ENCODE measurements around the gene ZXDC. TPM values are rescaled to one million over a fixed set of nuclear protein-coding genes. Genes with fewer than 3 reads are reported as not detected.

Gene ZXDC
- total and polyA plus RNA-seq, 2 donors from 2014 or later = 11.4 to 44.8 TPM

DNA sequence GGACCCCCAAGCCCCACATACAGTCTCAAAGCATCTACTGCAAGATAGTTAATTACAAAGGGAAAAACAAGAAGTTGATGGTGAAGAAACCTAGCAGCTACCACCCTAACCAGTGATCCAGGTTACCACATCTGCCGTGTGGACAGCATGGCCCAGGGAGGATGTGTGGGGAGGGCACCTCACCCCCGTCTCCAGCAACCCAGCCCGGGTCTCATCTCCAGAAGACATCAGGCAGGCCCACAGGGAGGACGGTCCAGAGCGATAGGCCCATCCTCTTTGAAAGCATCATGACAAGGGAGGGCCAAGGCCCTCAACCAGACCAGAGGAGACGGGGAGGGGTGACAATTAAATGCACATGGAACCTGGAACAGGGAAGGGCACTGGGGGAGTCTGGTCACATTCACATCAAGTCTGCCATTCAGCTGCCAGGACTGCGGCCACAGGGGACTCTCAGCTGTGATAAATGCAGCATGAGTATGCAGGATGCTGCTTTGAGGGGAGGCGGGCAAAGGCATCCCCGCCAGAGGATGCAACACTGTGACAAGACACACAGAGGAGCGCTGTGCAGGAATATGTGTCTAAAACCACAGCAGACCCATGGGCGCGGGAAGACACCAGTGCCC, 18.8 kb downstream of the ZXDC start:
- no peak for FAIRE-seq
- peaks cover 11 to 48% (median 37%) of the 10 kb centered on the region in 3 donors for H3K36me3 ChIP-seq (ENCODE audit: control insufficient read depth in 2 of 3, insufficient read depth in 3 of 3, low read length in 3 of 3)

DNA sequence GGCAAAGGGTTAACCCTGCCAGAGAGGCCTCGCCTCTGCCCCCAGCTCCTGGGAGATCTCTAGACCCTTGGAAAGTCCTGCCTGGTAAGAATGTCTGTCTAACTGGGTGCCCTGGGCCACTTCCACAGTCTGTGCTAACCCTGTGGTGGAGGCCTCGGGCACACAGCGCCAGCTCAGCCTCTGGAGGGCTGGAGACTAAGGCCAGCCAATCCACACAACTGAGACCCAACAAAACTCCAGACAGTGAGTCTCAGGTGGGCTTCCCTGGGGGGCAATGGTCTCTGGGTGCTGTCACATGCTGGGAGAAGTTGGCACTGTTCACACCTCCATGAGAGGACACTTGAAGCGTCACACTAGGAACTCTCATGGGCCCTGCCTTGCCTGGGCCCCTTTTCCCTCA, 19.5 kb downstream of the ZXDC start:
- Histone ChIP-seq H3K27me3 (ENCODE audit: control insufficient read depth, insufficient read depth, low read length) (no peaks in the 10 kb centered on the region), H3K4me3 (ENCODE audit: low read length in 3 of 3) (no peak overlapping the region), H3K9ac (ENCODE audit: low read length in 3 of 3) (no peak overlapping the region), H3K36me3 (ENCODE audit: control insufficient read depth in 2 of 3, insufficient read depth in 3 of 3, low read length in 3 of 3) (peaks cover 10 to 48% (median 32%) of the 10 kb centered on the region in 3 donors), H3K9me3 (ENCODE audit: control insufficient read depth in 2 of 3, insufficient read depth in 1 of 3, low read length in 3 of 3) (no peaks in the 10 kb centered on the region), H3K27ac (ENCODE audit: low read depth in 2 of 2, low read length in 2 of 2) (no peak overlapping the region), H3K4me1 (ENCODE audit: control insufficient read depth in 2 of 3, insufficient read depth in 2 of 3, low read depth in 1 of 3, low read length in 3 of 3) (no peaks in the 10 kb centered on the region)
- intact Hi-C loops (cut with DNase I) = no loop called here
- DNase-seq = peak in 2 of 5 donors; percentile 15 to 21
- FAIRE-seq = no peak
- TF ChIP-seq, protein P1, sequence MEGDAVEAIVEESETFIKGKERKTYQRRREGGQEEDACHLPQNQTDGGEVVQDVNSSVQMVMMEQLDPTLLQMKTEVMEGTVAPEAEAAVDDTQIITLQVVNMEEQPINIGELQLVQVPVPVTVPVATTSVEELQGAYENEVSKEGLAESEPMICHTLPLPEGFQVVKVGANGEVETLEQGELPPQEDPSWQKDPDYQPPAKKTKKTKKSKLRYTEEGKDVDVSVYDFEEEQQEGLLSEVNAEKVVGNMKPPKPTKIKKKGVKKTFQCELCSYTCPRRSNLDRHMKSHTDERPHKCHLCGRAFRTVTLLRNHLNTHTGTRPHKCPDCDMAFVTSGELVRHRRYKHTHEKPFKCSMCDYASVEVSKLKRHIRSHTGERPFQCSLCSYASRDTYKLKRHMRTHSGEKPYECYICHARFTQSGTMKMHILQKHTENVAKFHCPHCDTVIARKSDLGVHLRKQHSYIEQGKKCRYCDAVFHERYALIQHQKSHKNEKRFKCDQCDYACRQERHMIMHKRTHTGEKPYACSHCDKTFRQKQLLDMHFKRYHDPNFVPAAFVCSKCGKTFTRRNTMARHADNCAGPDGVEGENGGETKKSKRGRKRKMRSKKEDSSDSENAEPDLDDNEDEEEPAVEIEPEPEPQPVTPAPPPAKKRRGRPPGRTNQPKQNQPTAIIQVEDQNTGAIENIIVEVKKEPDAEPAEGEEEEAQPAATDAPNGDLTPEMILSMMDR (IDR thresholded peaks at IDR 0.05; ENCODE audit: borderline replicate concordance, extremely low read depth, insufficient read depth) = no peak

More for the DNA sequence above, 18.8 kb downstream of the ZXDC start:
- no peaks in the 10 kb centered on the region for H3K27me3 ChIP-seq (ENCODE audit: control insufficient read depth, insufficient read depth, low read length)
- TF ChIP-seq, protein P1 (IDR thresholded peaks at IDR 0.05; ENCODE audit: borderline replicate concordance, extremely low read depth, insufficient read depth) = no peak
- peak in 2 of 5 donors; percentile 16 to 54 for DNase-seq
- H3K9ac ChIP-seq (ENCODE audit: low read length in 3 of 3) = no peak overlapping the region
- no peaks in the 10 kb centered on the region for H3K9me3 ChIP-seq (ENCODE audit: control insufficient read depth in 2 of 3, insufficient read depth in 1 of 3, low read length in 3 of 3)
- intact Hi-C loops (cut with DNase I) = no loop called here
- H3K27ac ChIP-seq (ENCODE audit: low read depth in 2 of 2, low read length in 2 of 2) = no peak overlapping the region
- no peak overlapping the region for H3K4me3 ChIP-seq (ENCODE audit: low read length in 3 of 3)
- no peaks in the 10 kb centered on the region for H3K4me1 ChIP-seq (ENCODE audit: control insufficient read depth in 2 of 3, insufficient read depth in 2 of 3, low read depth in 1 of 3, low read length in 3 of 3)

DNA sequence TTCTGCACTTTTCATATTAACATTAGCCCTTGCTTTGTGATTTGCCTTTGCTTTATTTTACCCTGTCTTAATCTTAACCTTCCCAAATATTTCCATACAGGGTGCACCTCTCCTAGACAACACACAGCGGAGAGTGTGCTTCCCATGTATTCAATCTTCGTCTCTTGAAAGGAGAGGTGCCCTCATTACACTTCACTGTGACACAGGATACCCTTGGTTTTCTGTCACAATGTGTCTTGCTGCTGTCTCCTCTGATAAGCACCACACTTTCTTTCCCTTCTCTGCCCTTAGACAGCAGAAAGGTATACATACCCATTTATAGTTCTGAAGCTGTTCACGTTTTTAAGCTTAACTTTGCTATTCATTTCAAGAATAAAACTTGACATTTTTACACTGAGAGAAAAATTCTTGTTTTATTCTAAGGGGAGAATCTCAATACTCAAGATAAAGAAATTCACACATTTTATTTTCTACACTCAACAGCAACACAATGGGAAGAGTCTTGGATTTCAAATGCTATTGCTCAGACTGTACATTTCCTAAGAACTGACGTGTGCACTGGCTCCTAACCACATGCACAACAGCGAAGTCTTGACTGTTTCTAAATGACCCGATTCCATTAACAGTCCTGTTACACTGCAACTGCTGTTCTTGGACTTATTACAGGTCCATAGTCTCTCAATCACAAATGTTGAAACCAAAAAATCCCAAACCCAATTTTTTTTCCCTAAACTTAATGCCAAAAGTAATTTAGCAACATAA, 21.1 kb downstream of the ZXDC start:
- intact Hi-C loops (cut with DNase I) = no loop called here
- TF ChIP-seq, protein P1 (IDR thresholded peaks at IDR 0.05; ENCODE audit: borderline replicate concordance, extremely low read depth, insufficient read depth) = no peak
- H3K9me3 ChIP-seq (ENCODE audit: control insufficient read depth in 2 of 3, insufficient read depth in 1 of 3, low read length in 3 of 3) = no peaks in the 10 kb centered on the region
- no peak overlapping the region for H3K9ac ChIP-seq (ENCODE audit: low read length in 3 of 3)
- H3K4me3 ChIP-seq (ENCODE audit: low read length in 3 of 3) = no peak overlapping the region
- peaks cover 3 to 41% (median 24%) of the 10 kb centered on the region in 3 donors for H3K36me3 ChIP-seq (ENCODE audit: control insufficient read depth in 2 of 3, insufficient read depth in 3 of 3, low read length in 3 of 3)
- DNase-seq = no peak
- no peak for FAIRE-seq
- H3K27me3 ChIP-seq (ENCODE audit: control insufficient read depth, insufficient read depth, low read length) = no peaks in the 10 kb centered on the region
- no peak overlapping the region for H3K27ac ChIP-seq (ENCODE audit: low read depth in 2 of 2, low read length in 2 of 2)
- H3K4me1 ChIP-seq (ENCODE audit: control insufficient read depth in 2 of 3, insufficient read depth in 2 of 3, low read depth in 1 of 3, low read length in 3 of 3) = peaks cover 0 to 3% (median 0%) of the 10 kb centered on the region in 3 donors
